Fibroblast of lung (primary cell): ENCODE measurements around the gene POU2F2. TPM values are rescaled to one million over a fixed set of nuclear protein-coding genes. Genes with fewer than 3 reads are reported as not detected.

Experiments
- DNase-seq, 2 donors: peaks; one replicate each; pipeline versions ENCODE4 v3.0.0 to v3.0.0-alpha.2; 2010; ENCODE audit warnings: low read depth in 2 of 2
- H2AFZ ChIP-seq: 2 replicates; pipeline ENCODE4 v1.5.1; 2012; ENCODE audit warnings: low read length, control low read depth, inconsistent platforms
- H3K27ac ChIP-seq: 2 replicates; pipeline ENCODE4 v1.5.1; 2011; ENCODE audit warnings: low read length, control low read depth; ENCODE audit not compliant: insufficient read depth
- H3K27me3 ChIP-seq: 2 replicates; pipeline ENCODE4 v1.5.1; 2011; ENCODE audit warnings: mild to moderate bottlenecking, low read length; ENCODE audit not compliant: control insufficient read depth, insufficient read depth
- H3K36me3 ChIP-seq: 2 replicates; pipeline ENCODE4 v1.5.1; 2011; ENCODE audit warnings: low read length; ENCODE audit not compliant: control insufficient read depth, insufficient read depth
- H3K4me1 ChIP-seq: 2 replicates; pipeline ENCODE4 v1.5.1; 2011; ENCODE audit warnings: low read length; ENCODE audit not compliant: control insufficient read depth, insufficient read depth; ENCODE audit errors: extremely low read depth
- H3K4me2 ChIP-seq: 2 replicates; pipeline ENCODE4 v1.5.1; 2011; ENCODE audit warnings: low read length, control low read depth; ENCODE audit not compliant: insufficient read depth; ENCODE audit errors: extremely low read depth
- H3K4me3 ChIP-seq, 4 experiments: fragments of 200-600 bp in 1 of 4; sonication (generic) in 1 of 4; replicated peaks in 1 of 4; 2 replicates each; pipeline ENCODE4 v1.5.1; 2011 to 2016; ENCODE audit warnings: low read length in 4 of 4, low read depth in 3 of 4, mild to moderate bottlenecking in 3 of 4, control low read depth in 2 of 4, inconsistent platforms in 1 of 4, mixed read lengths in 1 of 4; ENCODE audit not compliant: insufficient read depth in 1 of 4; ENCODE audit errors: control extremely low read depth in 1 of 4
- H3K79me2 ChIP-seq: 2 replicates; pipeline ENCODE4 v1.5.1; 2012; ENCODE audit warnings: mild to moderate bottlenecking, low read length, inconsistent platforms; ENCODE audit not compliant: control insufficient read depth, insufficient read depth
- H3K9ac ChIP-seq: 2 replicates; pipeline ENCODE4 v1.5.1; 2011; ENCODE audit warnings: mild to moderate bottlenecking, low read length, control low read depth; ENCODE audit not compliant: insufficient read depth
- H3K9me3 ChIP-seq: 2 replicates; pipeline ENCODE4 v1.5.1; 2012; ENCODE audit warnings: low read depth, low read length; ENCODE audit not compliant: control insufficient read depth, insufficient read depth
- H4K20me1 ChIP-seq: 2 replicates; pipeline ENCODE4 v1.5.1; 2011; ENCODE audit warnings: low read length; ENCODE audit not compliant: control insufficient read depth, insufficient read depth; ENCODE audit errors: extremely low read depth
- EZH2 ChIP-seq: IDR thresholded peaks from 2 replicates; pipeline ENCODE4 v1.5.1; 2012; ENCODE audit warnings: low read length, control low read depth, mild to moderate bottlenecking; ENCODE audit errors: missing control alignments
- polyA plus RNA-seq, 2 donors: library from polyadenylated mRNA; depleted of rRNA in 1 of 2; stranded (reverse) in 1 of 2; unstranded in 1 of 2; fragments of >200 nt; gene quantifications; 2 replicates each; pipeline ENCODE4 v1.2.1, GENCODE V29; 2011 to 2012; ENCODE audit warnings: missing spikeins in 1 of 2
- total RNA-seq: library from RNA; depleted of rRNA; stranded (reverse); fragments of >200 nt; gene quantifications from 2 replicates; pipeline ENCODE4 v1.2.1, GENCODE V29; 2014
- TF ChIP-seq, protein P1 (sequence below), 2 donors: IDR thresholded peaks in 1 of 2; conservative IDR thresholded peaks in 1 of 2; 1 replicate in 1 of 2; 2 replicates in 1 of 2; pipeline ENCODE4 v1.5.1; 2011 to 2012; ENCODE audit warnings: low read length in 2 of 2, control low read depth in 1 of 2, inconsistent platforms in 1 of 2, low read depth in 1 of 2, mild to moderate bottlenecking in 1 of 2

POU2F2 gene
- total and polyA plus RNA-seq, 2 donors (not counting 1 experiment from before 2014, with no cell fraction given): 0.17 to 0.31 TPM

DNA sequence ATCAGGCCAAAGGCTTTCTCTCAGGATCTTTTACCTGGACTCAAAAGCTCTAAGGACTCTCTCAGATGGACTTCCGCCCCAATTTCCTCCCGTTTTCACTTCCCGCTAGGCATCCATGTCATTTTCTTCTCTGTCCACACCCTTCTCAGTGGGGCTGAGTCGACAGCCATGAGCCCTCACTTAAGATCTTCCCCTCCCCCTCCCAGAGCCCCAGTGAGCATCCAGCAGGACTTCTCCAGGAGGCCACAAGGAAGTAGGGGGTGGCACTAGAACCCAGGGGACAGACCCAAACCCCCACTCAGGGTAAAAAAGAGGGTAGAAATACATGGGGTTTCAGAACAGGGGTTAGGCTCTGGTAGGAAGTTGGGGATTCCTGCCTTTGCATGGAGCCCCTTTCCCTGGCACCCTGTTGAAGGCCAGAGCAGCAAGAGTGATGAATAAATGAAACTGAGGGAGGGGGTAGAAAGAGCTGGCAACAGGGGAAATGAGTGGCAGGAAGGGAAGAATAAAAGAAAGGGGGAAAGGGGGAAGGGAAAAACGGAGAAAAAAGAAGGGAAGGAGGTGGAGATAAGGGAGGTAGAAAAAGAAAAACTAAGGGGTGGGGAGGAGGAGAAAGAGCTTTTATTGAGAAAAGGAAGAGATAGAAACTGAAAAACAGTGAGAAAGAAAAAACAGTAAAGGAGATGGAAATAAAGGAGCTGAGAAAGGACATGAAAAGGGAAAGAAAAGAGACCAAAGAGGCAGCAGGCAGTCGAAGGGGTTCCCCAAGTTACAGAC, 42.9 kb upstream of the POU2F2 start:
- Histone ChIP-seq H3K9me3 (no peaks in the 10 kb centered on the region), H3K9ac (no peak overlapping the region), H3K4me2 (peak overlapping the region; percentile 95), H4K20me1 (no peaks in the 10 kb centered on the region), H3K79me2 (no peaks in the 10 kb centered on the region), H3K4me3 (no peak overlapping the region), H3K36me3 (no peaks in the 10 kb centered on the region), H3K27me3 (peaks cover 55% of the 10 kb centered on the region), H3K27ac (no peak overlapping the region), H2AFZ (no peak overlapping the region), H3K4me1 (peaks cover 2% of the 10 kb centered on the region)
- DNase-seq: no peak
- no peak for TF ChIP-seq EZH2
- TF ChIP-seq, protein P1, sequence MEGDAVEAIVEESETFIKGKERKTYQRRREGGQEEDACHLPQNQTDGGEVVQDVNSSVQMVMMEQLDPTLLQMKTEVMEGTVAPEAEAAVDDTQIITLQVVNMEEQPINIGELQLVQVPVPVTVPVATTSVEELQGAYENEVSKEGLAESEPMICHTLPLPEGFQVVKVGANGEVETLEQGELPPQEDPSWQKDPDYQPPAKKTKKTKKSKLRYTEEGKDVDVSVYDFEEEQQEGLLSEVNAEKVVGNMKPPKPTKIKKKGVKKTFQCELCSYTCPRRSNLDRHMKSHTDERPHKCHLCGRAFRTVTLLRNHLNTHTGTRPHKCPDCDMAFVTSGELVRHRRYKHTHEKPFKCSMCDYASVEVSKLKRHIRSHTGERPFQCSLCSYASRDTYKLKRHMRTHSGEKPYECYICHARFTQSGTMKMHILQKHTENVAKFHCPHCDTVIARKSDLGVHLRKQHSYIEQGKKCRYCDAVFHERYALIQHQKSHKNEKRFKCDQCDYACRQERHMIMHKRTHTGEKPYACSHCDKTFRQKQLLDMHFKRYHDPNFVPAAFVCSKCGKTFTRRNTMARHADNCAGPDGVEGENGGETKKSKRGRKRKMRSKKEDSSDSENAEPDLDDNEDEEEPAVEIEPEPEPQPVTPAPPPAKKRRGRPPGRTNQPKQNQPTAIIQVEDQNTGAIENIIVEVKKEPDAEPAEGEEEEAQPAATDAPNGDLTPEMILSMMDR (conservative IDR thresholded peaks at IDR 0.05 in 1 of 2, IDR thresholded peaks at IDR 0.05 in 1 of 2; ENCODE audit: low read depth in 1 of 2, low read length in 2 of 2): no peak

DNA sequence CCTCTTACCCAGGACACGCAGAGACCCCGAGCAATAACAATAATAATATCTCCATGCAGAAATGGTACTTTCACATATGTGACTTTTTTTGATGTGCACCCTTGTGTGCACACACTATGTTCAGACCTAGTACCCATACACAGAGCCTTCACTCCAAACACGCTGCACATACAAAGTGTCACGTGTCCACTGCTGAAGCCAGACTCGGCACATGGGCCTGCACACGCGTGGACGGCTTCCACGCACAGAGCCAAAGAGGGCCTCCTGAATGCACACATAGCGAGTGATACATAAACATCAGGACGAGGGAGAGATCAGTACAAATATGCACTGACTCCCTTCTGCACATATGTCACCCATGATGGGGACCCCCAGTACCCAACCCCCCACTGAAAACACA, 41.9 kb upstream of the POU2F2 start:
- H4K20me1 ChIP-seq: no peaks in the 10 kb centered on the region
- H3K4me1 ChIP-seq: peaks cover 2% of the 10 kb centered on the region
- H3K4me2 ChIP-seq: no peak overlapping the region
- H3K79me2 ChIP-seq: no peaks in the 10 kb centered on the region
- no peak for TF ChIP-seq EZH2
- TF ChIP-seq, protein P1 (conservative IDR thresholded peaks at IDR 0.05 in 1 of 2, IDR thresholded peaks at IDR 0.05 in 1 of 2; ENCODE audit: low read depth in 1 of 2, low read length in 2 of 2): no peak
- no peak overlapping the region for H3K27ac ChIP-seq
- H3K36me3 ChIP-seq: no peaks in the 10 kb centered on the region
- no peak overlapping the region for H3K9ac ChIP-seq
- H2AFZ ChIP-seq: no peak overlapping the region
- DNase-seq: no peak
- peaks cover 46% of the 10 kb centered on the region for H3K27me3 ChIP-seq
- H3K9me3 ChIP-seq: no peaks in the 10 kb centered on the region
- no peak overlapping the region for H3K4me3 ChIP-seq

DNA sequence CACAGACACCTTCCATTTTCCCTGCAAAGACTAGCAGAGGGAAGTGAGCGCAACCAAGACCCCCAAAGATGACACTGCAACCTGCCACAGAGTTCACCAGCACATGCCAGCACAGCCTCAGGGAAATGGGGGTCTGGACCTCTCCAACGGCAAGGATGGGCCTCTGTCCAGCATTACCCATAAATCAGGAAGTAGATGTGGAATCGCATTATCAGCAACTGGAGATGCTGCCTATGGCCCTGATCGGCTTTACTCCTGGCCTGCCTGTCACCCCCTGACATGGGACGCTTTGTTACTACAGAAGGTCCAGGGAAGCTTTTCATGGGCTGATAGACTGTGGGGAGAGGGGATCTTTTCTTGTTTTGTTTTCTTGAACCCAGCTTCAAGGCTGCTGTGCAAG, 41.4 kb upstream of the POU2F2 start:
- H3K4me3 ChIP-seq: no peak overlapping the region
- H3K27me3 ChIP-seq: peaks cover 41% of the 10 kb centered on the region
- H4K20me1 ChIP-seq: no peaks in the 10 kb centered on the region

More for the DNA sequence above, 41.4 kb upstream of the POU2F2 start:
- Histone ChIP-seq H3K9ac (no peak overlapping the region), H3K4me1 (peaks cover 2% of the 10 kb centered on the region), H3K4me2 (no peak overlapping the region), H3K79me2 (no peaks in the 10 kb centered on the region), H3K27ac (no peak overlapping the region), H3K9me3 (no peaks in the 10 kb centered on the region), H2AFZ (no peak overlapping the region), H3K36me3 (no peaks in the 10 kb centered on the region)
- no peak for TF ChIP-seq EZH2
- TF ChIP-seq, protein P1 (conservative IDR thresholded peaks at IDR 0.05 in 1 of 2, IDR thresholded peaks at IDR 0.05 in 1 of 2; ENCODE audit: low read depth in 1 of 2, low read length in 2 of 2): no peak
- DNase-seq: no peak
